Measurements from ENCODE around the gene CNGB1. TPM values are rescaled to one million over a fixed set of nuclear protein-coding genes. Genes with fewer than 3 reads are reported as not detected.

CNGB1 gene
- total and polyA plus RNA-seq, 2 of the 13 experiments (the other 11 are each of a cell fraction or from before 2014, with no cell fraction given): 0.02 to 0.15 TPM

DNA sequence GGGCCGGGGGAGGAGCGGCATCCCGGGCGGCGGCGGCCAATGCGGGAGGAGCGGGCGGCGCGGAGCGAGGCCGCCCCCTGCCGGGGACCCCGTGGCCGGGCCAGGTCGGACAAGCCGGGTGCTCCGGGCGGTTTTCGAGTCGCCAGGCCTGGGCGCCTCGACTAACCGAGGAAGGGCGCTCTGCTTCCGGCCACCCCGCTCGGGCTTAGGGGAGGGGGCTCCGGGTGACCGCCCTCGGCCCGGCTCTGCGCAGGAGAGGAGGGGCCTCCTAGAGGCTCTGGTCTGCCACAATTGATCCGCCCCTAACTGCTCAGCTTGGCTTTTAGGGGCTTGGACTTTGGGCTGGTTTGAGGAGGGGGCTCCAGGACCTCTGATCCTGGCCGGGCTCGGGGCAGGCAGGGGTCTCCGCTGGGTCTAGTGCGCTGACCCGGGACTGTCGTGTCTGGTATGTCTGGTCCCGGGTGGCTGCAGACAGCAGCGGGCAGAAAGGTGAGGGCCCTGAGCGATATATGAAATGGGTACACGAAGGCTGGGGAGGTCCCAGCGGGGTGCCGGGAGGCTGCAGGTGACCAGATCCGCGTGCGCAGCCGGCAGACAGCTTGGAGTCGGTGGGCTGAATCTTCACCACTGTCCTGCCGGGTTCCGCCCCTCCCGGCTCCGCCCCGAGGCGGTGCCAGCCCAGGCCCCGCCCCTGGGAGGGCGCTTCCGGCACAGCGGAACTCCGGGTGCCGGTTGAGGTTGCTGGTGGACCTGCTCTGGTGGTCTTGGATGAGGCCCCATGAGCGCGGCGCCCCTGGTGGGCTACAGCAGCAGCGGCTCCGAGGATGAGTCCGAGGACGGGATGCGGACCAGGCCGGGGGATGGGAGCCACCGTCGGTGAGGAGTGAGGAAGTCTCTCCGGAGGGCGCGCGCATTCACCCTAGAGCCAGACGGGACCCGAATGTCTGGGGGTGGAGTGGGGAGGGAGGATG lies 30.1 kb upstream of the CNGB1 start, which contains the start of gene USB1:
Gene USB1 (plus strand): TSS at position 702 of the 971 bp plus-strand sequence. CDS start 77 bp downstream, at position 779.
- Histone ChIP-seq H3K27me3 (ENCODE audit: control insufficient read depth in 1 of 2, insufficient read depth in 2 of 2, low read length in 2 of 2) (no peaks in the 10 kb centered on the region; a peak in 1 of 5 replicates), H3K4me3 (replicated peaks in 1 of 3; ENCODE audit: insufficient read depth in 1 of 3, low read depth in 2 of 3, low read length in 3 of 3) (peak within 1 kb of the TSS; percentile 85 to 98 (median 93)), H3K36me3 (replicated peaks in 1 of 2; ENCODE audit: control insufficient read depth in 1 of 2, insufficient read depth in 2 of 2, low read length in 2 of 2) (peaks cover 6 to 33% of the 10 kb centered on the region in 2 experiments; a peak in 3 of 5 replicates), H3K9me3 (ENCODE audit: low read length) (peaks cover 1% of the 10 kb centered on the region; the same call in 1 of the 2 replicates), H4K20me1 (ENCODE audit: insufficient read depth, low read length) (no peaks in the 10 kb centered on the region), H3K4me2 (ENCODE audit: low read depth, low read length) (peak within 1 kb of the TSS; percentile 99), H3K79me2 (ENCODE audit: insufficient read depth, low read length) (peaks cover 7% of the 10 kb centered on the region), H3K9ac (ENCODE audit: insufficient read depth, low read depth, low read length) (peak within 1 kb of the TSS; percentile 81), H2AFZ (ENCODE audit: low read length) (no peak within 1 kb of the TSS), H3K27ac (ENCODE audit: extremely low read length, insufficient read depth, low read length) (peak within 1 kb of the TSS; percentile 81), H3K4me1 (ENCODE audit: insufficient read depth, low read length) (peaks cover 34% of the 10 kb centered on the region)
- FAIRE-seq (peak; percentile 93), ATAC-seq (peak; percentile 92), DNase-seq (ENCODE audit: low spot score) (peak; percentile 88)
- BruUV-seq (replicated peaks): no TSS peak
- ChIA-PET CTCF (ENCODE audit: low intra/inter-chr PET ratio, low total read pairs) (interaction anchor here (0.9 to 1.3 kb wide), 2 partner anchors 101 to 244 kb away, joined by 5 to 7 read pairs; no protein-coding TSS in a partner anchor), POLR2A (interaction anchor here (0.7 to 4.1 kb wide), 18 partner anchors 10 to 297 kb away, joined by 3 to 24 read pairs (median 4); partner anchors contain the start of genes CFAP20, KATNB1 and KIFC3)
- intact Hi-C loops (cut with micrococcal nuclease; ENCODE audit: unreplicated experiment) (loop anchor here (1.0 to 10.0 kb wide), 4 partner anchors 100 to 266 kb away; partner anchors contain the start of gene KATNB1), in situ Hi-C loops (cut with HindIII; ENCODE audit: extremely low pct_ligation_motif_present, low pct_unique_long_range_greater_than_20kb) (loop anchor here (5.0 kb wide), 2 partner anchors 104 to 244 kb away; no protein-coding TSS in a partner anchor)
- WGBS (ENCODE audit: low lambda C conversion rate): under 1% methylated on average over 31 of the region's 81 CpGs
- TF ChIP-seq FOXO1 (CRISPR knock-in tag; IDR thresholded peaks at IDR 0.05) (no peak; the same call in 1 of the 2 replicates), DDIT3 (CRISPR knock-in tag; IDR thresholded peaks at IDR 0.05) (no peak), PPARG (CRISPR knock-in tag; conservative IDR thresholded peaks at IDR 0.05) (0 out of 2 replicates have a peak, but pooled peaks have one; percentile 16), HNF4A (CRISPR knock-in tag; IDR thresholded peaks at IDR 0.05) (peak; percentile 47), PLRG1 (conservative IDR thresholded peaks at IDR 0.05) (no peak), GMEB1 (CRISPR knock-in tag; IDR thresholded peaks at IDR 0.05; ENCODE audit: borderline replicate concordance) (peak; percentile 36; the same call in 1 of the 2 replicates), PRDM15 (CRISPR knock-in tag; IDR thresholded peaks at IDR 0.05) (0 out of 2 replicates have a peak, but pooled peaks have one; percentile 51), ZNF614 (CRISPR knock-in tag; IDR thresholded peaks at IDR 0.05; ENCODE audit: borderline replicate concordance) (no peak), ERF (CRISPR knock-in tag; IDR thresholded peaks at IDR 0.05) (peak; percentile 52; the same call in 1 of the 2 replicates), ZNF644 (CRISPR knock-in tag; IDR thresholded peaks at IDR 0.05; ENCODE audit: low read depth) (no peak), ZNF414 (CRISPR knock-in tag; IDR thresholded peaks at IDR 0.05) (no peak; the same call in 1 of the 2 replicates)
- TF ChIP-seq, protein P1, sequence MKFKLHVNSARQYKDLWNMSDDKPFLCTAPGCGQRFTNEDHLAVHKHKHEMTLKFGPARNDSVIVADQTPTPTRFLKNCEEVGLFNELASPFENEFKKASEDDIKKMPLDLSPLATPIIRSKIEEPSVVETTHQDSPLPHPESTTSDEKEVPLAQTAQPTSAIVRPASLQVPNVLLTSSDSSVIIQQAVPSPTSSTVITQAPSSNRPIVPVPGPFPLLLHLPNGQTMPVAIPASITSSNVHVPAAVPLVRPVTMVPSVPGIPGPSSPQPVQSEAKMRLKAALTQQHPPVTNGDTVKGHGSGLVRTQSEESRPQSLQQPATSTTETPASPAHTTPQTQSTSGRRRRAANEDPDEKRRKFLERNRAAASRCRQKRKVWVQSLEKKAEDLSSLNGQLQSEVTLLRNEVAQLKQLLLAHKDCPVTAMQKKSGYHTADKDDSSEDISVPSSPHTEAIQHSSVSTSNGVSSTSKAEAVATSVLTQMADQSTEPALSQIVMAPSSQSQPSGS (CRISPR knock-in tag; IDR thresholded peaks at IDR 0.05): peak; percentile 13; the same call in 1 of the 2 replicates

All from HepG2 (cell line).